Measurements from ENCODE around the gene GALNTL6. TPM values are rescaled to one million over a fixed set of nuclear protein-coding genes. Genes with fewer than 3 reads are reported as not detected.
"Not testable (repeated sequence)": the region's sequence is repeated elsewhere in the genome, so short reads cannot be mapped to it uniquely, and the experiment has no call there.

The GALNTL6 gene
- total RNA-seq, 1 donor from 2014 or later, result 1.7 TPM

DNA sequence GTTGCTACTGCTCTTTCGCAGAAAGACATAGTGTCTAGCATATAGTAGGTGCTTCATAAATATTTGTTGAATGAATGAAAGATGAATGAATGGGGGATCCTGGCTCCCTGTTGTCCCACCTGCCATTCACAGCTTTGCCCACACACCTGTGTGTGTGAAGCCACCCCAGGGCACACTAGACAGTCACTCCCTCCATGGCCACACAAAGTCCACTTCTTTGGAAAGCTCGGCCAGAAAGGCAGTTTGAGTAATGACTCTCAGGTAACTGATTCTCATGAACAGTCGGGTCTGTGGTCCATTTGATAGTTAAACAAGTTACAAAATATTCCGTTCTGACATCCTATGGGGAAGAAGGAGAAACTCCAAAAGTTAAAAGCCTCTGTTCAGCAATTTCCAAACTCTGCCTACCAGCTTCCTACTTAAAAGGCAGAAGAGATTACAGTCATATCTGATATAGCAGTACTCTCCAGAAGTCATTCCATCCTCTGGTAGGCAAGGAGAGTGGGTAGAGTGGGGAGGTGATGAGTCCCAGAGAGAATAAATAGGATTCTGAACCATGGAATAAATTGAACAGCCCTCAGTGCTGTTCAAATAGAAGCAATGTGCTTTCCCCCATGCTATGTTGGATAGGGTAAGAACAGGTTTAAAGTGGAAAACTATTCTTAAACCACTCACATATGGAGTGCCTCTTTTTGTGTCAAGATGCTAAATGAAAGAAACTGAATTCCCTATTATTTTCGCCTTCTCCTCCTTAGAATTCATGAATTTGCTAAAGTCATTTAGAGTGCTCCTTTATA lies 1150.5 kb downstream of the GALNTL6 start:
- Mint-ChIP-seq H3K9me3 (peaks cover 5% of the 10 kb centered on the region), H3K27me3 (no peaks in the 10 kb centered on the region), H3K27ac (no peak overlapping the region), H3K4me3 (no peak overlapping the region), H3K4me1 (ENCODE audit: unreplicated experiment) (peaks cover 5% of the 10 kb centered on the region), H3K36me3 (no peaks in the 10 kb centered on the region)
- TF ChIP-seq, protein P1, sequence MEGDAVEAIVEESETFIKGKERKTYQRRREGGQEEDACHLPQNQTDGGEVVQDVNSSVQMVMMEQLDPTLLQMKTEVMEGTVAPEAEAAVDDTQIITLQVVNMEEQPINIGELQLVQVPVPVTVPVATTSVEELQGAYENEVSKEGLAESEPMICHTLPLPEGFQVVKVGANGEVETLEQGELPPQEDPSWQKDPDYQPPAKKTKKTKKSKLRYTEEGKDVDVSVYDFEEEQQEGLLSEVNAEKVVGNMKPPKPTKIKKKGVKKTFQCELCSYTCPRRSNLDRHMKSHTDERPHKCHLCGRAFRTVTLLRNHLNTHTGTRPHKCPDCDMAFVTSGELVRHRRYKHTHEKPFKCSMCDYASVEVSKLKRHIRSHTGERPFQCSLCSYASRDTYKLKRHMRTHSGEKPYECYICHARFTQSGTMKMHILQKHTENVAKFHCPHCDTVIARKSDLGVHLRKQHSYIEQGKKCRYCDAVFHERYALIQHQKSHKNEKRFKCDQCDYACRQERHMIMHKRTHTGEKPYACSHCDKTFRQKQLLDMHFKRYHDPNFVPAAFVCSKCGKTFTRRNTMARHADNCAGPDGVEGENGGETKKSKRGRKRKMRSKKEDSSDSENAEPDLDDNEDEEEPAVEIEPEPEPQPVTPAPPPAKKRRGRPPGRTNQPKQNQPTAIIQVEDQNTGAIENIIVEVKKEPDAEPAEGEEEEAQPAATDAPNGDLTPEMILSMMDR (conservative IDR thresholded peaks at IDR 0.05), result no peak
- DNase-seq (ENCODE audit: extremely low spot score, unreplicated experiment), result no peak

DNA sequence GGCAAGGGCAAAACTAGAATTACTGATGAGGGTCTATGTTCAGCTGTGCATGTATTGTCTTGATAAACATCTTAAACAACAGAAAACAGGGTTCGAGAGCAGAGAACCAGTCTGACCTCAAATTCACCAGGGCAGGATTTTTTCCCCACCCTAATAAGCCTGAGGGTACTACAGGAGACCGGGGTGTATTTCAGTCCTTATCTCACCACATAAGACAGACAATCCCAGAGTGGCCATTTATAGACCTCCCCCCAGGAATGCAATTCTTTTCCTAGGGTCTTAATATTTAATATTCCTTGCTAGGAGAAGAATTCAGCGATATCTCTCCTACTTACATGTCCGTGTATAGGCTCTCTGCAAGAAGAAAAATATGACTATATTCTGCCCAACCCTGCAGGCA lies 1157.0 kb downstream of the GALNTL6 start:
- not testable (repeated sequence) for H3K27ac Mint-ChIP-seq; H3K27me3 Mint-ChIP-seq; H3K4me1 Mint-ChIP-seq (ENCODE audit: unreplicated experiment); H3K4me3 Mint-ChIP-seq; H3K9me3 Mint-ChIP-seq; DNase-seq (ENCODE audit: extremely low spot score, unreplicated experiment); H3K36me3 Mint-ChIP-seq

DNA sequence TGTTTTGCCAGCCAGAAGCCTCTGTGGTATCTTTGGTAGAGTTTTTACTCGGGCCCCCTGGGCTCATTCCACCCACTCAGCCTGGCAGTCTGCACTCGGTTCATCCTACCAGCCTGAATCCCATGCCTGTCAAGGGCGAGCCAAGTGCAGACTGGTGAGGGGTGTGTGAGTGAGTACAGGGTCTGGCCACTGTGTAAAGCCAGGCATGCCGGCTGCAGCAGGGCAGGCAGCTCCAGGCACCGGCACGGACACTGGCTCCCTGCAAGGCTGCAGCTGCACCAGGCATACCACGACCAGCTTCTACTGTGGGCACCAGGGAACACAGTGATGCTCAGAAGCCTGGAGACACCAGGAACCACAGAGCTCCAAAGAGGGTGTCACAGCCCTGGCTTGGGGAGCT lies 1161.4 kb downstream of the GALNTL6 start:
- TF ChIP-seq, protein P1 (conservative IDR thresholded peaks at IDR 0.05), result no peak
- no peaks in the 10 kb centered on the region for H3K4me1 Mint-ChIP-seq (ENCODE audit: unreplicated experiment)
- H3K4me3 Mint-ChIP-seq, result no peak overlapping the region
- peaks cover 5% of the 10 kb centered on the region for H3K36me3 Mint-ChIP-seq
- H3K9me3 Mint-ChIP-seq, result peaks cover 5% of the 10 kb centered on the region
- H3K27ac Mint-ChIP-seq, result no peak overlapping the region
- H3K27me3 Mint-ChIP-seq, result no peaks in the 10 kb centered on the region
- no peak for DNase-seq (ENCODE audit: extremely low spot score, unreplicated experiment)

DNA sequence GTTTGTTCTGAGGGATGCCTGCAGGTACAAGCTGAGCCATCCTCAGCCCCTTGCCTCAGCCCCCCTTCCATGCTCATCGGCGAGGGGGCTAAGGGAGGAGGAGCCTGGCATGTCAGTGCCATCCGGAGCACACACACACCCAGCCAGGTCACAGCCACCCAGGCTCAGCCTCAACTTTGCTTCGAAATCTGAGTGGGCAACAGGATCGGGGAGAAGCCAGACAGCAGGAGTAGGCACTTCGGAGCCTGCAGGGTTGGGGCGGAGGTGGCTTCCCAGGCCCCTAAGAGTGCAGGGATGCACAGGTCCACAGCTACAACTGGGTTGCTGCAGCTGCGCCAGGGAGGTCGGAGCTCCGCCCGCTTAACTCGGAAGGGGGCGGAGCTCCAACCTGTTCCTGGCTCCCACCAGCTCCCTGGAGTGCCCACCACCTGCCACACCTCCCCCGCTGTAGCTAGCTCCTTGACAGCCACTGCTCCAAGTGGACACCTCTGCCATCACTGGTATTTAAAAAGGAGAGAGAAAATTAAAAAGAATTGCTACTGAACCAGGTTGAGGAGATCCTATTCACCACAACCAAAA lies 1162.5 kb downstream of the GALNTL6 start:
- Mint-ChIP-seq H3K36me3 (no peaks in the 10 kb centered on the region), H3K9me3 (no peaks in the 10 kb centered on the region), H3K27ac (no peak overlapping the region), H3K4me1 (ENCODE audit: unreplicated experiment) (no peaks in the 10 kb centered on the region), H3K27me3 (no peaks in the 10 kb centered on the region), H3K4me3 (no peak overlapping the region)
- no peak for DNase-seq (ENCODE audit: extremely low spot score, unreplicated experiment)
- TF ChIP-seq, protein P1 (conservative IDR thresholded peaks at IDR 0.05), result no peak

DNA sequence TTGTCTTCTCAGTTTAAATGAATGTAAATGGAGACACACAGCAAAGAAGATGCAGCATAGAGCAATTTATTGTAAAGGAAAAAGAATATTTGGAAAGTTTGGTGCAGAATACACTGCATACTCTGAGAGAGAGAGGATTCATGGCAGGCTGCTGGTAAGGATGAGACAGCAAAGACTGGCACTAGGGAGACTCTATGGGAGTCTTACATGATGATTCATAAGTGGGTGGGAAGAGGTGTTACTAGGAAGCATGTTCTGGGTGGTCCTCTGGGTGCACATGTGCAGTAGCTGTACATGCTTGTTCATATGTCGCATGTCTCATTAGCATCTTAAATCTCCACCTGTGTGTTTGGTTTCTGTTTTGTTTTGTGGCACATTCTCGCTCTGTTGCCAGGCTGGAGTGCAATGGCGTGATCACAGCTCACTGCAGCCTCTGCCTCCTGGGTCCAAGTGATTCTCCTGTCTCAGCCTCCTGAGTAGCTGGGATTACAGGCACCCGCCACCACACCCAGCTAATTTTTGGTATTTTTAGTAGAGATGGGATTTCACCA lies 1164.4 kb downstream of the GALNTL6 start:
- not testable (repeated sequence) for H3K27ac Mint-ChIP-seq; H3K9me3 Mint-ChIP-seq; H3K36me3 Mint-ChIP-seq; H3K27me3 Mint-ChIP-seq; H3K4me3 Mint-ChIP-seq; H3K4me1 Mint-ChIP-seq (ENCODE audit: unreplicated experiment); DNase-seq (ENCODE audit: extremely low spot score, unreplicated experiment)

DNA sequence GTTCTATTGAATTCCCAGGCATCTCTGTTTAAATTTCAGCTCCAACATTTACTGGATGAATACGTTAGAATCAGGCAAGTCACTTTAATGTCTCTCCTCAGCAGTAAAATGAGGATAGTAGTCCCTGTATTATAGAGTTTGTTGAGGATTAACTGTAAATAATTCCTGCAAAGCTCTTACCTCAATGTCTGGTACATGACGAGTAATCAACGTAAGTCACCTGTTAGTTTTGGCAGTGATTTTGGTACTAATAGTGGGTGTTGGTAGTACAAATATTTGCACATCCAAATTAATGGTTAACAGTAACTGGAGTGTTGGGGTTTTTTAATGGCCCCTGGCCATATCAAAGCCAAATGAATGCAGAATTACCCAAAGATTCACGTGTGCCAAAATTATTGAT lies 1165.6 kb downstream of the GALNTL6 start:
- Mint-ChIP-seq H3K4me3 (no peak overlapping the region), H3K9me3 (peaks cover 5% of the 10 kb centered on the region), H3K27me3 (no peaks in the 10 kb centered on the region), H3K27ac (no peak overlapping the region), H3K4me1 (ENCODE audit: unreplicated experiment) (peaks cover 6% of the 10 kb centered on the region), H3K36me3 (peaks cover 3% of the 10 kb centered on the region)
- DNase-seq (ENCODE audit: extremely low spot score, unreplicated experiment), result no peak
- TF ChIP-seq, protein P1 (conservative IDR thresholded peaks at IDR 0.05), result no peak
